ENCODE measurements around the gene NOS2. TPM values are rescaled to one million over a fixed set of nuclear protein-coding genes. Genes with fewer than 3 reads are reported as not detected.
"Not testable (repeated sequence)": the region's sequence is repeated elsewhere in the genome, so short reads cannot be mapped to it uniquely, and the experiment has no call there.

NOS2 gene
- polyA plus RNA-seq, 1 donor from 2014 or later: 0.53 TPM

- no peaks in the 10 kb centered on the region for H3F3A ChIP-seq (ENCODE audit: insufficient read depth, low read length, poor library complexity, severe bottlenecking)
- H2AFZ ChIP-seq (ENCODE audit: low read depth, low read length): no peak overlapping the region
- no peak overlapping the region for H3K4me3 ChIP-seq (ENCODE audit: low read length)
- no peaks in the 10 kb centered on the region for H3K27me3 ChIP-seq (ENCODE audit: insufficient read depth, low read depth, low read length)
- no peaks in the 10 kb centered on the region for H3K36me3 ChIP-seq (ENCODE audit: insufficient read depth, low read length)
- H3K9me3 ChIP-seq (ENCODE audit: low read length): no peaks in the 10 kb centered on the region
- H4K20me1 ChIP-seq (ENCODE audit: insufficient read depth): no peaks in the 10 kb centered on the region
- H3K9ac ChIP-seq (ENCODE audit: low read length): no peak overlapping the region
- H3K27ac ChIP-seq (ENCODE audit: low read length): no peak overlapping the region
- TF ChIP-seq TAF1 (IDR thresholded peaks at IDR 0.05; ENCODE audit: low read depth): no peak
- no peak for TF ChIP-seq MXI1 (conservative IDR thresholded peaks at IDR 0.05; ENCODE audit: poor library complexity, severe bottlenecking)
- no peak for TF ChIP-seq EP300 (conservative IDR thresholded peaks at IDR 0.05; ENCODE audit: poor library complexity, severe bottlenecking)
- no peak for TF ChIP-seq REST (IDR thresholded peaks at IDR 0.05; ENCODE audit: borderline replicate concordance)
- TF ChIP-seq, protein P1, sequence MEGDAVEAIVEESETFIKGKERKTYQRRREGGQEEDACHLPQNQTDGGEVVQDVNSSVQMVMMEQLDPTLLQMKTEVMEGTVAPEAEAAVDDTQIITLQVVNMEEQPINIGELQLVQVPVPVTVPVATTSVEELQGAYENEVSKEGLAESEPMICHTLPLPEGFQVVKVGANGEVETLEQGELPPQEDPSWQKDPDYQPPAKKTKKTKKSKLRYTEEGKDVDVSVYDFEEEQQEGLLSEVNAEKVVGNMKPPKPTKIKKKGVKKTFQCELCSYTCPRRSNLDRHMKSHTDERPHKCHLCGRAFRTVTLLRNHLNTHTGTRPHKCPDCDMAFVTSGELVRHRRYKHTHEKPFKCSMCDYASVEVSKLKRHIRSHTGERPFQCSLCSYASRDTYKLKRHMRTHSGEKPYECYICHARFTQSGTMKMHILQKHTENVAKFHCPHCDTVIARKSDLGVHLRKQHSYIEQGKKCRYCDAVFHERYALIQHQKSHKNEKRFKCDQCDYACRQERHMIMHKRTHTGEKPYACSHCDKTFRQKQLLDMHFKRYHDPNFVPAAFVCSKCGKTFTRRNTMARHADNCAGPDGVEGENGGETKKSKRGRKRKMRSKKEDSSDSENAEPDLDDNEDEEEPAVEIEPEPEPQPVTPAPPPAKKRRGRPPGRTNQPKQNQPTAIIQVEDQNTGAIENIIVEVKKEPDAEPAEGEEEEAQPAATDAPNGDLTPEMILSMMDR (IDR thresholded peaks at IDR 0.05; ENCODE audit: poor library complexity, severe bottlenecking): no peak
- TF ChIP-seq EZH2 (IDR thresholded peaks at IDR 0.05; ENCODE audit: borderline replicate concordance, insufficient read depth, low read length, poor library complexity, severe bottlenecking): no peak
- no peak for TF ChIP-seq SMC3 (conservative IDR thresholded peaks at IDR 0.05; ENCODE audit: poor library complexity)
- TF ChIP-seq POLR2AphosphoS5 (IDR thresholded peaks at IDR 0.05): no peak
- TF ChIP-seq RAD21 (conservative IDR thresholded peaks at IDR 0.05): no peak
- no peaks in the 10 kb centered on the region for H3K9me2 ChIP-seq (ENCODE audit: insufficient read depth, low read length)
- no peak overlapping the region for H3K4me2 ChIP-seq (ENCODE audit: low read length)
- H3K79me2 ChIP-seq (replicated peaks; ENCODE audit: insufficient read depth, low read length): no peaks in the 10 kb centered on the region
These were observed 37.6 kb downstream of the NOS2 start for GRCh38 chr17:27762527-27763305.

GRCh38 chr17:27760931-27761330, 39.4 kb downstream of the NOS2 start:
- H3K27me3 ChIP-seq (ENCODE audit: insufficient read depth, low read depth, low read length); H3K36me3 ChIP-seq (ENCODE audit: insufficient read depth, low read length); H2AFZ ChIP-seq (ENCODE audit: low read depth, low read length); H3F3A ChIP-seq (ENCODE audit: insufficient read depth, low read length, poor library complexity, severe bottlenecking); H3K9me3 ChIP-seq (ENCODE audit: low read length); H3K9me2 ChIP-seq (ENCODE audit: insufficient read depth, low read length); H3K79me2 ChIP-seq (replicated peaks; ENCODE audit: insufficient read depth, low read length); H3K9ac ChIP-seq (ENCODE audit: low read length); H3K4me3 ChIP-seq (ENCODE audit: low read length); H3K4me2 ChIP-seq (ENCODE audit: low read length); H4K20me1 ChIP-seq (ENCODE audit: insufficient read depth); H3K27ac ChIP-seq (ENCODE audit: low read length): not testable (repeated sequence)

All from neural cell (in vitro differentiated cells).